SK-N-SH treated with all-trans-retinoic acid at 6 μM for 48 hours (cell line): ENCODE results near the gene CXorf51B.

Experiments
- BACH2 ChIP-seq: fragments of 250-450 bp; sonication (Bioruptor Pico); IDR thresholded peaks from 2 replicates; pipeline ENCODE4 v1.9.0; 2021; ENCODE audit warnings: mild to moderate bottlenecking, borderline replicate concordance
- CSDC2 ChIP-seq: fragments of 250-450 bp; sonication (Bioruptor Pico); IDR thresholded peaks from 2 replicates; pipeline ENCODE4 v1.5.0; 2020; ENCODE audit warnings: mild to moderate bottlenecking, moderate library complexity
- ESRRG ChIP-seq: fragments of 250-450 bp; sonication (Bioruptor Pico); IDR thresholded peaks from 2 replicates; pipeline ENCODE4 v1.6.1; 2021; ENCODE audit warnings: mild to moderate bottlenecking
- OSR1 ChIP-seq: fragments of 250-450 bp; sonication (Bioruptor Pico); IDR thresholded peaks from 2 replicates; pipeline ENCODE4 v1.8.0; 2022; ENCODE audit warnings: moderate library complexity, mild to moderate bottlenecking, inconsistent platforms
- TCF4 ChIP-seq: fragments of 250-450 bp; sonication (Bioruptor Pico); IDR thresholded peaks from 2 replicates; pipeline ENCODE4 v1.8.0; 2021; ENCODE audit warnings: mild to moderate bottlenecking, moderate library complexity, borderline replicate concordance
- ZFP3 ChIP-seq: fragments of 250-450 bp; sonication (Bioruptor Pico); IDR thresholded peaks from 2 replicates; pipeline ENCODE4 v1.5.0; 2020; ENCODE audit warnings: mild to moderate bottlenecking, moderate library complexity
- ZNF565 ChIP-seq: fragments of 450-650 bp; formaldehyde crosslinking; conservative IDR thresholded peaks from 2 replicates; pipeline ENCODE4 v1.5.0; 2020; ENCODE audit warnings: low read depth, mild to moderate bottlenecking, moderate library complexity
- ZNF70 ChIP-seq: fragments of 450-650 bp; formaldehyde crosslinking; IDR thresholded peaks from 2 replicates; pipeline ENCODE4 v1.5.0; 2020; ENCODE audit warnings: mild to moderate bottlenecking, moderate library complexity
- ZNF8 ChIP-seq: fragments of 450-650 bp; formaldehyde crosslinking; IDR thresholded peaks from 2 replicates; pipeline ENCODE4 v1.5.0; 2020; ENCODE audit warnings: mild to moderate bottlenecking, moderate library complexity
- TF ChIP-seq, protein P1 (sequence below): fragments of 250-450 bp; sonication (Bioruptor Pico); IDR thresholded peaks from 2 replicates; pipeline ENCODE4 v1.5.1; 2020; ENCODE audit warnings: low read depth, mild to moderate bottlenecking, moderate library complexity

DNA sequence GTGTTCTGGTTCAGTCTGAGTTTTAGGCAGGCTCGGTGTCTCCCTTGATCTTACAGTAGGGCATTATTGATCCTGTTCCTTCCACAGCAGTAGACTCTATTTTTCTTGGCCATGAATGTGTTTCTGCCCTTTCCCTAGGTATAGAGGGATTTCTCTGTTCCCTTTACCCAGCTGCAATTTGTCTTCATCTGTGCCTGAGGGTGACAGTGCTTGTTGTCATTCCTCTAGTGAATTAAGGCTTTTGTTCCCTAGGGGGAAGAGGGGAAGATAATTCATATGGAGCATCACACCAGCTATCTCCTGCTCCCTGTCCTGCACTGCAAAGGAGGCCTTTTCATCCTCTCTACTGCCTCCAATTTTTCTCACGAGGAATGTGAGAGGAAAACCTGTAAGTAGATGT lies 44.7 kb downstream of the CXorf51B start:
- TF ChIP-seq ZFP3 (CRISPR knock-in tag) = no peak
- TF ChIP-seq OSR1 = no peak
- no peak for TF ChIP-seq ESRRG (CRISPR knock-in tag)
- no peak for TF ChIP-seq CSDC2 (CRISPR knock-in tag)
- no peak for TF ChIP-seq TCF4
- TF ChIP-seq ZNF565 = no peak
- no peak for TF ChIP-seq ZNF8 (CRISPR knock-in tag)
- no peak for TF ChIP-seq ZNF70 (CRISPR knock-in tag)
- no peak for TF ChIP-seq BACH2 (CRISPR knock-in tag)
- TF ChIP-seq, protein P1, sequence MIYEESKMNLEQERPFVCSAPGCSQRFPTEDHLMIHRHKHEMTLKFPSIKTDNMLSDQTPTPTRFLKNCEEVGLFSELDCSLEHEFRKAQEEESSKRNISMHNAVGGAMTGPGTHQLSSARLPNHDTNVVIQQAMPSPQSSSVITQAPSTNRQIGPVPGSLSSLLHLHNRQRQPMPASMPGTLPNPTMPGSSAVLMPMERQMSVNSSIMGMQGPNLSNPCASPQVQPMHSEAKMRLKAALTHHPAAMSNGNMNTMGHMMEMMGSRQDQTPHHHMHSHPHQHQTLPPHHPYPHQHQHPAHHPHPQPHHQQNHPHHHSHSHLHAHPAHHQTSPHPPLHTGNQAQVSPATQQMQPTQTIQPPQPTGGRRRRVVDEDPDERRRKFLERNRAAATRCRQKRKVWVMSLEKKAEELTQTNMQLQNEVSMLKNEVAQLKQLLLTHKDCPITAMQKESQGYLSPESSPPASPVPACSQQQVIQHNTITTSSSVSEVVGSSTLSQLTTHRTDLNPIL (CRISPR knock-in tag) = no peak
